ENCODE measurements around the gene ATP5ME.

ATP5ME gene

DNA sequence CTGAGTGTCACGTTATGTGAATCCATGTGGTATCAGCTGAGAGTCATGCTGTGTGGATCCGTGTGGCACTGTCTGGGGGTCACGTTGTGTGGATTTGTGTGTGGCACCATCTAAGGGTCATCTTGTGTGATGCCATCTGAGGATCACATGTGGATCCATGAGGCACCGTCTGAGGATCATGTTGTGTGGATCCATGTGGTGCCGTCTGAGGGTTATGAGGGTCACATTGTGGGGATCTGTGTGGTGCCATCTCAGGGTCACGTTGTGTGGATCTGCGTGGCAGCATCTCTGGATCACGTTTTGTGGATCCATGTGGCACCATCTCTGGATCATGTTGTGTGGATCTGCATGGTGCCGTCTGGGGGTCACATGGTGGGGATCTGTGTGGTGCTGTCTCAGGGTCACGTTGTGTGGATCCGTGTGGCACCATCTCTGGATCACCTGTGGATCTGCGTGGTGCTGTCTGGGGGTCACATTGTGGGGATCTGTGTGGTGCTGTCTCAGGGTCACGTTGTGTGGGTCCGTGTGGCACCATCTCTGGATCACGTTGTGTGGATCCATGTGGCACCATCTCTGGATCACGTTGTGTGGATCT is 41.8 kb downstream of the ATP5ME start:
- DNase-seq = no peak

DNA sequence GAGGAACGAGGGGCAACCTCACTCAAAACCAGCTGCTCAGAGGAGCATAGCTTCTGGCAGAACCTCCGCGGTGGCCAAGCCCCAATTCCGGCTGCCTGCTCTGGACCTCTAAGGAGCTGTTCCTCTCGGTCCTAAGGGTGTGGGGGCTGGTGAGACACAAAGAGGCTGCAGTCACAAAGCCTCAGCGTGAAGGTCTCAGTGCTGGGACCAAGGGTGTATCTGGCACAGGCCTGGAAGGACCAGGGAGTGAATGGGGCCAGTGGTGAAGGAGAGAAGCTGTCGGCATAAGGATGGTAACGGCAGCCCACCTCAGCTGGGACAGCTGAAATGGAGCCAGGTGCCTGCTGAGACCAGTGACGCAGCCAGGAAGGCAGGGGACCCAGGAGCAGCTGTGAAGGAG is 43.4 kb downstream of the ATP5ME start:
- DNase-seq = no peak

DNA sequence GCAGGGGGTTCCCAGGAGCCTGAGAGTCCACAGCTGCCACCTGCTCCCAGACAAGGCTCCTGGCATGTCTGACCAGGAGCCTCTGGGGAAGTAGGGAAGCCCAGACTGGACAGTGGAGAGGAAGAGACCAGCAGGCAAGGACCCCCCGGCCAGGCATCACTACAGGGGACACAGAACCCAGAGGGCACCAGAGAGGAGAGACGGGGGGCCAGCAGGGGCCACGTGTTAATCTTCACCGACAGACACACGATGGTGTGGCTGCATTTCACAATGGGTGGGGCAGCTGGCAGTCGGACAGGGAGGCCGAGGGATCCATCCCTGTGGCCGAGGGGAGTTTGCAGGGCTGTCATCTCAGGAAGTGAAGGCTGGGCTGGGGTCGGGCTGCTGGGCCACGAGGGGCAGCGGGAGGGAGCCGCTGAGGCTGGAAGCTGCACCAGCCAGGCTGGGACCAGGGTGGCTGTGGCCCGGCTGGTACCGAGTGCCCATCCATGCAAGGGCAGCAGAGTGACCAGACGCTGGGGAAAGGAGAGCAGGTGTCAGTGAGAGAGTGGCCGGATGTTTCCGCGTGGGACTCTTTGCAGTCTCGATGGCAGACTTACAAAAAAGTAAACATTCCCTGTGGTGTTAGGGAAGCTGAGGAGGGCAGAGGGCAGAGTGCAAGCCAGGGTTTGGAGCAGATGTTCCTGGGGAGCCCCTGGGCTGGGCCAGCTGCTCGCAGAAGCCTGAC is 44.0 kb downstream of the ATP5ME start:
- no peak for DNase-seq

DNA sequence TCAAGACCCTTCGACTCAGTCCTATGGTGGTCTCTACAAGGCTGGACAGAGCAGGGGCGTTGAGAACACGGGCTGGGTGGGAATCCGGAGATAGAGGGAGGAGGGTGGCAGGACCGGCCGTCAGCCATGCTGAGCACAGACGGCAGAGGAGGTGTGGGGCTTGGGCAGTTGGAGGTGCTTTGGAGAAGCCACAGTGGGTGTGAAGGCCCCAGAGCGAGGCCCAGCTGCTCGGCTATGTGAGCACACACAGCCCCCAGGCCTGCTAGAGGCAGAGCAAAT is 44.5 kb downstream of the ATP5ME start:
- DNase-seq = no peak

DNA sequence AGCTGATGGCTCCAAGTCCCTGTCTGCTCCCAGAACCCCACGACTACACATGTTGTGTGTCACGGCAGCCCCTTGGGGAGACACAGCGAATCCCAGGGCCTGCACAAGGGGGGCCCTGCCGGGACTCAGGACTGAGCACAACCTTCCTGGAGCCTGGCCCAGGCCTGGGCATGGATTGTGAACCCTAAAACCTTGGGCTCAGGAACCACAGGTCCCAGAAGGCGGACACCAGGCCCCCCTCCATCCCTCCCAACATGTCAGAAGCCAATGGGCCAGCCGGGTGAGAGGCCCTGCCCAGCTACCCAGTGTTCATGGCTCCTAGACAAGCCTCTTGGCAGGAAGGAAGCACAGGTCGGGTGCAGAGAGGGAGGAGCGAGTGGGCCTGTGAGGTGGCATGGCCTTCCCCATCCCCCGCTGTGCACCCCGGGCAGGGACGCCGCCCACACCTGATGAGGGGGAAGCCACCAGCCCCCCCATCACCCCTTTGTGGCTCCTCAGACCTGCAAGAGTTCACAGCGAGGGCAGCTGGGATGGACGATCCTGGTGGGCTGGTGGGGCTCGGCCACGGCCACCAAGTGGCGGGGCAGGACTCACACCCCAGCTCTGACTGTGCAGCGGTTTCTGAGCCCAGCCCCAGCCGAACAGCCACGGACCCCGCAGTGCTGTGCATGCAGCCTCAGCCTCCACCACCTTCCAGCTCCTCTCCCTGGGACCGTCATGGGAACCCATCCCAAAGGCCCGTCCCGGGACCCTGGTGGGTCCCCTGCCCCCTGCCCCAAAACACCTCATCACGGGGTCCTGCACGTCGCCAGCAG is 45.0 kb downstream of the ATP5ME start:
- DNase-seq = no peak

- no peak for DNase-seq
Measured at GRCh38 chr4:628311-628741, 45.8 kb downstream of the ATP5ME start.

- no peak for DNase-seq
Measured at GRCh38 chr4:627347-628125, 46.5 kb downstream of the ATP5ME start.

DNA sequence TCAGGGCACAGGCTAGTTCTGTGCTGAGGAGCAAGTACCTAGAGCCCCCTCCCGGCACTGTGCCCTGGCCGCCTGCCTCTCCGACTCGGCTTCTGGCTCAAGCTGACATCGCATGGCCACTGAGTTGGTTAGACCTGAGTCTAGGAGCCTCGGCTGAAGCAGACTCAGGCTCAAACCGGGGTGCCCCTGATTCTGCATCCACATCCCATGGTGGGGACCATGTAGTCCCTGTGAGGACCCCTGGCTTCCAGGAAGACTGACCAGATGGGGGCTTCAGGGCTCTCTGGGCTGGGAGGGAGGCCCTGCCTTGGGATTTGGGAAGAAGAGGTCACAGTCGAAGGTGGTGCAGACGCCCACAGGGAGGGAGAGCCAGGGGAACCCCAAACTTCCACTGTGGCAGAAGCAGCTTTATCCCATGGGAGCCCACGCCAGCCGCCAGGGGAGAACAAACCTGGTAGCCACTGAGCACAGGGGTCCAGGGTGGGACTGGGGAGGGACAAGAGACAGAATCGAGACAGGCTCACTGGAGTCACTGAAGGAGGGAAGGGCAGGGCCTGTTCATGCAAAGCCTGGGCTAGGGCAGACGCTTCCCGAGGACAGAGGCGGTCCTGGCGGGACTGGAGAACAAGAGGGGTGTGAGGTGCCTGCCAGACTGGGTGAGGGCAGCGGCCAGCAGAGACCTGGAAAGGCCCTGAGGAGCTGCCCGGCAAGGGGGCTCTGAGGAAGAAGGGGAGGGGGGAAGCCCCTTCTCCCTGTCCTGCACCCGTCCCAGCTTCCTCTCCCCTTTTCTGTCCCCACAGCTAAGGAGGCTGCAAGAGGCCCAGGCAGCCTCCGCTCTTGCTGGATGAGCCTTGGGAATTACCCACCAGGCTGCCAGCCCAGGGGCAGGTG is 47.6 kb downstream of the ATP5ME start:
- DNase-seq = no peak

DNA sequence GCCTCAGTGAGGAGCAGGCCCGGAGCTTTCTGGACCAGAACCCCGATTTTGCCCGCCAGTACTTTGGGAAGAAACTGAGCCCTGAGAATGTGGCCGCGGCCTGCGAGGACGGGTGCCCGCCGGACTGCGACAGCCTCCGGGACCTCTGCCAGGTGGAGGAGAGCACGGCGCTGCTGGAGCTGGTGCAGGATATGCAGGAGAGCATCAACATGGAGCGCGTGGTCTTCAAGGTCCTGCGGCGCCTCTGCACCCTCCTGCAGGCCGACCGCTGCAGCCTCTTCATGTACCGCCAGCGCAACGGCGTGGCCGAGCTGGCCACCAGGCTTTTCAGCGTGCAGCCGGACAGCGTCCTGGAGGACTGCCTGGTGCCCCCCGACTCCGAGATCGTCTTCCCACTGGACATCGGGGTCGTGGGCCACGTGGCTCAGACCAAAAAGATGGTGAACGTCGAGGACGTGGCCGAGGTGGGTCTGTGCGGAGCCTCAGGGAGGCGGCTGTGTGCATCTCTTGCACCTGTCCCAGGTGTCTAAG is 48.4 kb downstream of the ATP5ME start:
- no peak for DNase-seq

GRCh38 chr4:624705-625590 is 49.1 kb downstream of the ATP5ME start, which contains the start of gene PDE6B:
Gene PDE6B, plus strand, starts transcription at chr4:625573. Its CDS starts 54 bp downstream, at chr4:625627.
- DNase-seq = no peak

DNA sequence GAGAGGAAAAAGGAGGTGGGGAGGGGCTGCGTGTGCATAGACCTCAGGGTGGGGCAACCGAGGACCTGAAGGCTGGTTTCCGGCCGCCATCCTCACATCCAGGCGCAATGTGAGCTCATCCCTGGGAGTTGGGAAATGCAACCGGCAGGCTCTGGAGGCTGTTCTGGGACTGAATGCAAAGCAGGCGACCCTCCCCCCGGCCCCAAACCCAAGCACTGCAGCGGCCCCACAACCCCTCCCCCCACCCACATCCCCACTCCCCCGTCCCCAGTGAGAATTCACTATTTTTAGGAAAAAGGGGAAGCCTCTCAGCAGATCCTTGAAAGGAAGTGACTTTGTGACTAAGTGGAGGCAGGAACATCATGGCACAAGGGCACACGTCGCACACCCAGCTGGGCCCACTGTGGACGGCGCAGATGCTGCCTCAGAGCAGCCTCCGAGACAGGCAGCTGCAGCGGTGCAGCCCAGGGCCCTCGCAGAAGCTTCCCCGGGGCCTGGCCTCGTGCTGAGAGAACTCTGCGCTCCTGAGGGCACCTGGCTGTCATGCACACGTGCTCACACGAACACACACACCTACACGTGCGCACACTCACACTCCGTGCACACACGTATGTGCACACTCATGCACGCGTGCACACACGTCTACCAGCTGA is 50.0 kb downstream of the ATP5ME start:
- DNase-seq = no peak

DNA sequence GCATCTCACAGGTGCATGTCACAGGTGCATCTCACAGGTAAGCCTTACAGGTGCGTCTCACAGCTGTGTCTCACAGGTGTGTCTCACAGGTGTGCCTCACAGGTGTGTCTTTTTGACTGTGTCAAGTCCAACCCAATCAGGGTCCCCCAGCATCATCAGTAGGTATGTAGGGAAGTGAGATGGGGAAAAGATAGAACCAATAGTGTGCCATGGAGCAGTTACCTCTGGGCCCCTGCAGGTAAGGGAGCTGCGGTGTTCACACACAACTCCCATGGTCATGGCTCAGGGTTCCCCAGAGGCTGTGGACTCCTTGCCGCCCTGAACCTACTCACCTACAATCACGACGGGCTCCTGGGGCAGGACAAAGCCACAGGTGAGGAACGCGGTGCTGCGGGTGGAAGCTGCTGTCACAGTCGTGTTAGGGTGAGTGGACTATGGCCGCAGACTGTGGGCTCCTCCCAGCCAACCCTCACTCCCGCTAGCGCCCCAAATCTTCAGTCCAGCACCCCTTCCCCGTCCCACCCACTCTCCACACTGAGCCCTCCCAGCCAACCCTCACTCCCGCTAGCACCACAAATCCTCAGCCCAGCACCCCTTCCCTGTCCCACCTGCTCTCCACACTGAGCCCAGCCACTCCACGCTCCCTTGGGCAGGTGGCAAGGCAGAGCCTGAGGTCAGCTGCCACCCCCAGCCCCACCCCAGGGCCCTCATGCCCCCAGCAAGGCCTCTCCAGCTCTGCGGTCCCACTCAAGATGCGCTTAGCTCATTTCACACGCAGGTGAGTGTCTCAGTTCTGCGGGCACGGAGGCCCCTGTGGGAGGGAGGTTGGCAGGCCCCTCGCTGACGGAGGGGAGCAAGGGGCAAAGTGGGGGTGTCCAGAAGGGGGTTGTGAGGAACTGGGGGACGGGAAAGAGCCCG is 50.8 kb downstream of the ATP5ME start:
- no peak for DNase-seq

All from activated CD4-positive, alpha-beta T cell treated with anti-CD3 and anti-CD28 coated beads for 48 hours (primary cell).